ENCODE data around the gene CLEC9A. TPM values are rescaled to one million over a fixed set of nuclear protein-coding genes. Genes with fewer than 3 reads are reported as not detected.

Gene CLEC9A
- total and polyA plus RNA-seq, 2 donors (not counting 1 experiment from before 2014, with no cell fraction given), result not detected

DNA sequence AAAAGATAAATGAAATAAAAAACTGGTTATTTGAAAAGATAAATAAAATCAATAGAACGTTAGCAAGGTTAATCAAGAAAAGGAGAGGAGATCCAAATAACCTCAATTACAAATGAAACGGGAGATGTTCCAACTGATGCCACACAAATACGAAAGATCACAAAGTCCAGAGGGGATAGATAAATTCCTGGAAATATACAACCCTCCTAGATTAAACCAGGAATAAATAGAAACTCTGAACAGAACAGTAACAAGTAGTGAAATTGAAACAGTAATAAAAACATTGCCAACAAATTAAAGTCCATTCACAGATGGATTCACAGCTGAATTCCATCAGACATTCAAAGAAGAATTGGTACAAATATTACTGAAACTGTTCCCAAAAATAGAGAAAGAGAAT, 55.9 kb downstream of the CLEC9A start:
- no peaks in the 10 kb centered on the region for H3K79me2 ChIP-seq (ENCODE audit: control insufficient read depth, insufficient read depth, low read length)
- DNase-seq (ENCODE audit: low read depth in 2 of 2), result no peak
- no peak overlapping the region for H3K27ac ChIP-seq (ENCODE audit: insufficient read depth, low read length)

DNA sequence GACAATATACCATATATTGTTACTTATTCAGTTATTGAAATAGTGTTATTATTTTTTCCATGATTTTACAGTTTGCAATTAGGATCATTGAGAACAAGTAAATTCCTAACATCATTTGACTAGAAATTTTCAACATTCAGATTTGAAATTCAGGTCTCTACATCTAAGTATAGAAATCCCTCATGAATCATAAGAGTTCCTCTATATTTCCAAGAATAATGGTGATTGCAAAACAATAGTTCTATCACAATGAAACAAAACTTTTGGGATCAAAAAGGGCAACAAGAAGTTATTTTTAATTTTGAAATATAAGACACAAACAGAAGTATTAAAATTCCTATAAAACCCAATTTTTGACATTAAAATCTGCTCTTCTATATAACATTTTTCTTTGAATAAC, 57.5 kb downstream of the CLEC9A start:
- Histone ChIP-seq H3K27ac (ENCODE audit: insufficient read depth, low read length) (no peak overlapping the region), H4K20me1 (ENCODE audit: control insufficient read depth, extremely low read depth, insufficient read depth, low read length) (no peaks in the 10 kb centered on the region), H3K79me2 (ENCODE audit: control insufficient read depth, insufficient read depth, low read length) (no peaks in the 10 kb centered on the region), H3K27me3 (ENCODE audit: control insufficient read depth, insufficient read depth, low read length) (no peaks in the 10 kb centered on the region), H3K4me2 (ENCODE audit: extremely low read depth, insufficient read depth, low read length) (no peak overlapping the region), H3K9ac (ENCODE audit: insufficient read depth, low read length) (no peak overlapping the region), H3K4me1 (ENCODE audit: control insufficient read depth, extremely low read depth, insufficient read depth, low read length) (no peaks in the 10 kb centered on the region), H3K36me3 (ENCODE audit: control insufficient read depth, insufficient read depth, low read length) (no peaks in the 10 kb centered on the region), H3K4me3 (replicated peaks in 1 of 4; ENCODE audit: control extremely low read depth in 1 of 4, insufficient read depth in 1 of 4, low read depth in 3 of 4, low read length in 4 of 4) (no peak overlapping the region), H2AFZ (ENCODE audit: low read length) (no peak overlapping the region), H3K9me3 (ENCODE audit: control insufficient read depth, insufficient read depth, low read depth, low read length) (no peaks in the 10 kb centered on the region)
- no peak for TF ChIP-seq EZH2 (IDR thresholded peaks at IDR 0.05; ENCODE audit: low read length, missing control alignments)
- TF ChIP-seq, protein P1, sequence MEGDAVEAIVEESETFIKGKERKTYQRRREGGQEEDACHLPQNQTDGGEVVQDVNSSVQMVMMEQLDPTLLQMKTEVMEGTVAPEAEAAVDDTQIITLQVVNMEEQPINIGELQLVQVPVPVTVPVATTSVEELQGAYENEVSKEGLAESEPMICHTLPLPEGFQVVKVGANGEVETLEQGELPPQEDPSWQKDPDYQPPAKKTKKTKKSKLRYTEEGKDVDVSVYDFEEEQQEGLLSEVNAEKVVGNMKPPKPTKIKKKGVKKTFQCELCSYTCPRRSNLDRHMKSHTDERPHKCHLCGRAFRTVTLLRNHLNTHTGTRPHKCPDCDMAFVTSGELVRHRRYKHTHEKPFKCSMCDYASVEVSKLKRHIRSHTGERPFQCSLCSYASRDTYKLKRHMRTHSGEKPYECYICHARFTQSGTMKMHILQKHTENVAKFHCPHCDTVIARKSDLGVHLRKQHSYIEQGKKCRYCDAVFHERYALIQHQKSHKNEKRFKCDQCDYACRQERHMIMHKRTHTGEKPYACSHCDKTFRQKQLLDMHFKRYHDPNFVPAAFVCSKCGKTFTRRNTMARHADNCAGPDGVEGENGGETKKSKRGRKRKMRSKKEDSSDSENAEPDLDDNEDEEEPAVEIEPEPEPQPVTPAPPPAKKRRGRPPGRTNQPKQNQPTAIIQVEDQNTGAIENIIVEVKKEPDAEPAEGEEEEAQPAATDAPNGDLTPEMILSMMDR (conservative IDR thresholded peaks at IDR 0.05 in 1 of 2, IDR thresholded peaks at IDR 0.05 in 1 of 2; ENCODE audit: low read depth in 1 of 2, low read length in 2 of 2), result no peak
- no peak for DNase-seq (ENCODE audit: low read depth in 2 of 2)

More for the DNA sequence above, 55.9 kb downstream of the CLEC9A start:
- no peaks in the 10 kb centered on the region for H3K4me1 ChIP-seq (ENCODE audit: control insufficient read depth, extremely low read depth, insufficient read depth, low read length)
- H3K4me2 ChIP-seq (ENCODE audit: extremely low read depth, insufficient read depth, low read length), result no peak overlapping the region
- H3K27me3 ChIP-seq (ENCODE audit: control insufficient read depth, insufficient read depth, low read length), result no peaks in the 10 kb centered on the region
- H2AFZ ChIP-seq (ENCODE audit: low read length), result no peak overlapping the region
- H3K9me3 ChIP-seq (ENCODE audit: control insufficient read depth, insufficient read depth, low read depth, low read length), result no peaks in the 10 kb centered on the region
- H3K4me3 ChIP-seq (replicated peaks in 1 of 4; ENCODE audit: control extremely low read depth in 1 of 4, insufficient read depth in 1 of 4, low read depth in 3 of 4, low read length in 4 of 4), result no peak overlapping the region
- no peak overlapping the region for H3K9ac ChIP-seq (ENCODE audit: insufficient read depth, low read length)
- no peaks in the 10 kb centered on the region for H3K36me3 ChIP-seq (ENCODE audit: control insufficient read depth, insufficient read depth, low read length)
- no peaks in the 10 kb centered on the region for H4K20me1 ChIP-seq (ENCODE audit: control insufficient read depth, extremely low read depth, insufficient read depth, low read length)
- TF ChIP-seq EZH2 (IDR thresholded peaks at IDR 0.05; ENCODE audit: low read length, missing control alignments), result no peak
- TF ChIP-seq, protein P1 (conservative IDR thresholded peaks at IDR 0.05 in 1 of 2, IDR thresholded peaks at IDR 0.05 in 1 of 2; ENCODE audit: low read depth in 1 of 2, low read length in 2 of 2), result no peak

DNA sequence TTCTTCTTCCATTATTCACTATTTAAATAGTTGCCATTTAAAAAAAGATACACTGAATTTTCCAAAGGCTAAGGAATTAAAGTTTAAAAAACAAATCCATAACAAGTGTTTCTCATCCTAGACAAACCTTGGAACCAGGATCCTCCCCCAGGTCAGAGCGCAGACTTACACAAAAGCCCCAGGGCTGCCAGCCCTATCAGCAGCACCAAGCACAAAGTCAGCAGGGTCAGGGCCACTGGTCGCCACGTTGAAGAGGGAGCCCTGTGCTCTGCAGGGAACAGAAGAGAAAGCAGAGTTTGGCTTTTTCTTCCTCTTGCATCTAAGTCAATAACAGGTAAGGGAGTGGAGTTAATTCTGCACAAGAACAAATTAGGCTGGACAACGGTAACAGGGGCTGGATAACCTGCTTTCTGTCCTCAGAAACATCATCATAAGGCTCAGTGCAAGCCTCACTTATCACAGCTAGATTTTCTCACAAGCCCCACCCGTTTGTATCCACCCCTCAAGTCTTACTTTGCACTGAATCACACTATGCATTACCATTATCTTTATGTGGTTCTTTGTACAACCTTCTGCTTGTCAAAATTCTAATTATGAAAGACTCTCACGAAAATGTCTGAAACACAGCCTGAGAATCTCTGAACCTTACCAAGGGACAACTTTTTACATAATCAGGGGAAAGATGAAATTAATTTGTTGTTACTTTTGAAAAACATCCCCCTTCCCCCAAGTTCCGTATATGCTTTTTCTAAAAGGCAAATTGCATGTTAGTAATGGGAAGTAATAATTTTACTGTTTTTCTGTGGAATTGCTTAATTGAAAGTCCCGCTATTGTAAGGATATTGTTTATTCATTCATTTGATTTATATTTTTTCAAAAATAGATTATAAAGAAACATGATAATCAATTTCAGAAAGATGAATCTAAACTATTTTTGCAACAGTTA, 58.7 kb downstream of the CLEC9A start:
- DNase-seq (ENCODE audit: low read depth in 2 of 2), result no peak
- H4K20me1 ChIP-seq (ENCODE audit: control insufficient read depth, extremely low read depth, insufficient read depth, low read length), result no peaks in the 10 kb centered on the region
- no peak overlapping the region for H3K9ac ChIP-seq (ENCODE audit: insufficient read depth, low read length)
- no peaks in the 10 kb centered on the region for H3K36me3 ChIP-seq (ENCODE audit: control insufficient read depth, insufficient read depth, low read length)
- H3K9me3 ChIP-seq (ENCODE audit: control insufficient read depth, insufficient read depth, low read depth, low read length), result no peaks in the 10 kb centered on the region
- no peak overlapping the region for H3K27ac ChIP-seq (ENCODE audit: insufficient read depth, low read length)
- TF ChIP-seq EZH2 (IDR thresholded peaks at IDR 0.05; ENCODE audit: low read length, missing control alignments), result no peak
- TF ChIP-seq, protein P1 (conservative IDR thresholded peaks at IDR 0.05 in 1 of 2, IDR thresholded peaks at IDR 0.05 in 1 of 2; ENCODE audit: low read depth in 1 of 2, low read length in 2 of 2), result no peak
- H3K4me1 ChIP-seq (ENCODE audit: control insufficient read depth, extremely low read depth, insufficient read depth, low read length), result no peaks in the 10 kb centered on the region
- H3K4me3 ChIP-seq (replicated peaks in 1 of 4; ENCODE audit: control extremely low read depth in 1 of 4, insufficient read depth in 1 of 4, low read depth in 3 of 4, low read length in 4 of 4), result no peak overlapping the region
- no peaks in the 10 kb centered on the region for H3K27me3 ChIP-seq (ENCODE audit: control insufficient read depth, insufficient read depth, low read length)
- no peaks in the 10 kb centered on the region for H3K79me2 ChIP-seq (ENCODE audit: control insufficient read depth, insufficient read depth, low read length)
- H2AFZ ChIP-seq (ENCODE audit: low read length), result no peak overlapping the region
- no peak overlapping the region for H3K4me2 ChIP-seq (ENCODE audit: extremely low read depth, insufficient read depth, low read length)
